Natural killer cell treated with Interleukin-12 subunit alpha and Interleukin-12 subunit beta and Interleukin-15 and Interleukin-18, amount 100 ng/mL, for 72 hours (primary cell): ENCODE measurements around the gene RSBN1L. TPM values are rescaled to one million over a fixed set of nuclear protein-coding genes. Genes with fewer than 3 reads are reported as not detected.

Source experiments
- ATAC-seq, 2 donors: fragments of 150-1000 bp; cut with Tn5 transposase in 1 of 2; sonication (Bioruptor Pico), chemical (Tn5 transposase) in 1 of 2; 2 replicates each; pipeline ENCODE4 v1.10.0; 2021
- DNase-seq: peaks from one replicate; pipeline ENCODE4 v3.0.0; 2022; ENCODE audit warnings: low spot score
- H3K27ac Mint-ChIP-seq, 2 donors: 1 replicate in 1 of 2; 2 replicates in 1 of 2; pipeline ENCODE4 v1.8.0; 2022; ENCODE audit warnings: mixed read lengths in 2 of 2, mild to moderate bottlenecking in 1 of 2, moderate library complexity in 1 of 2
- H3K27me3 Mint-ChIP-seq, 2 donors: 1 replicate in 1 of 2; 2 replicates in 1 of 2; pipeline ENCODE4 v1.8.0; 2022; ENCODE audit warnings: mixed read lengths in 2 of 2
- H3K36me3 Mint-ChIP-seq: one replicate; pipeline ENCODE4 v1.8.0; 2022; ENCODE audit warnings: mixed read lengths
- H3K4me1 Mint-ChIP-seq, 2 donors: 1 replicate in 1 of 2; 2 replicates in 1 of 2; pipeline ENCODE4 v1.8.0; 2022; ENCODE audit warnings: low read depth in 2 of 2, mixed read lengths in 2 of 2, mild to moderate bottlenecking in 1 of 2
- H3K4me3 Mint-ChIP-seq: one replicate; pipeline ENCODE4 v1.8.0; 2022; ENCODE audit warnings: mixed read lengths
- H3K9me3 Mint-ChIP-seq: 2 replicates; pipeline ENCODE4 v1.8.0; 2022; ENCODE audit warnings: mixed read lengths
- total RNA-seq, 2 donors: library from RNA; stranded (reverse); gene quantifications; one replicate each; pipeline ENCODE4 v1.2.3, GENCODE V29; 2022

RSBN1L gene
- total RNA-seq, 2 donors from 2014 or later, result 19.0 to 21.2 TPM

GRCh38 chr7:77665161-77665560 lies 31.1 kb upstream of the RSBN1L start:
- Mint-ChIP-seq H3K27ac (peak overlapping the region in 1 of 2 donors; percentile 48), H3K9me3 (no peaks in the 10 kb centered on the region), H3K27me3 (no peaks in the 10 kb centered on the region), H3K4me3 (no peak overlapping the region), H3K36me3 (no peaks in the 10 kb centered on the region), H3K4me1 (peaks cover 0 to 3% of the 10 kb centered on the region in 2 donors)
- DNase-seq (no peak), ATAC-seq (no peak)

- Mint-ChIP-seq H3K9me3 (no peaks in the 10 kb centered on the region), H3K27ac (no peak overlapping the region), H3K4me1 (peaks cover 0 to 3% of the 10 kb centered on the region in 2 donors), H3K36me3 (no peaks in the 10 kb centered on the region), H3K27me3 (no peaks in the 10 kb centered on the region), H3K4me3 (no peak overlapping the region)
- no peak for DNase-seq
- ATAC-seq, result no peak
Observed at GRCh38 chr7:77667459-77668086, 28.7 kb upstream of the RSBN1L start.

- no peaks in the 10 kb centered on the region for H3K36me3 Mint-ChIP-seq
- ATAC-seq, result peak in 1 of 2 donors; percentile 66
- H3K4me3 Mint-ChIP-seq, result no peak overlapping the region
- DNase-seq, result no peak
- peaks cover 0 to 3% of the 10 kb centered on the region in 2 donors for H3K4me1 Mint-ChIP-seq
- no peak overlapping the region for H3K27ac Mint-ChIP-seq
- no peaks in the 10 kb centered on the region for H3K9me3 Mint-ChIP-seq
- no peaks in the 10 kb centered on the region for H3K27me3 Mint-ChIP-seq
Observed at GRCh38 chr7:77674878-77675277, 21.4 kb upstream of the RSBN1L start.

- Mint-ChIP-seq H3K36me3 (no peaks in the 10 kb centered on the region), H3K9me3 (no peaks in the 10 kb centered on the region), H3K4me3 (no peak overlapping the region), H3K27ac (no peak overlapping the region), H3K4me1 (peaks cover 5 to 6% of the 10 kb centered on the region in 2 donors), H3K27me3 (no peaks in the 10 kb centered on the region)
- no peak for DNase-seq
- ATAC-seq, result no peak
Observed at GRCh38 chr7:77679608-77680007, 16.7 kb upstream of the RSBN1L start.

GRCh38 chr7:77680266-77680665 lies 16.0 kb upstream of the RSBN1L start:
- no peak for DNase-seq
- no peaks in the 10 kb centered on the region for H3K36me3 Mint-ChIP-seq
- H3K4me3 Mint-ChIP-seq, result no peak overlapping the region
- peaks cover 7 to 8% of the 10 kb centered on the region in 2 donors for H3K4me1 Mint-ChIP-seq
- no peaks in the 10 kb centered on the region for H3K9me3 Mint-ChIP-seq
- H3K27ac Mint-ChIP-seq, result no peak overlapping the region
- H3K27me3 Mint-ChIP-seq, result no peaks in the 10 kb centered on the region
- no peak for ATAC-seq

GRCh38 chr7:77684030-77684429 lies 12.2 kb upstream of the RSBN1L start:
- Mint-ChIP-seq H3K4me3 (no peak overlapping the region), H3K9me3 (no peaks in the 10 kb centered on the region), H3K27ac (no peak overlapping the region), H3K4me1 (peaks cover 26 to 34% of the 10 kb centered on the region in 2 donors), H3K27me3 (no peaks in the 10 kb centered on the region), H3K36me3 (no peaks in the 10 kb centered on the region)
- ATAC-seq (no peak), DNase-seq (no peak)

GRCh38 chr7:77685233-77685632 lies 11.0 kb upstream of the RSBN1L start:
- Mint-ChIP-seq H3K27me3 (no peaks in the 10 kb centered on the region), H3K9me3 (no peaks in the 10 kb centered on the region), H3K27ac (peak overlapping the region in 1 of 2 donors; percentile 45), H3K36me3 (no peaks in the 10 kb centered on the region), H3K4me1 (peaks cover 25 to 34% of the 10 kb centered on the region in 2 donors), H3K4me3 (no peak overlapping the region)
- no peak for ATAC-seq
- no peak for DNase-seq

- Mint-ChIP-seq H3K4me1 (peaks cover 27 to 34% of the 10 kb centered on the region in 2 donors), H3K36me3 (no peaks in the 10 kb centered on the region), H3K27ac (peak overlapping the region; percentile 43 to 45), H3K27me3 (no peaks in the 10 kb centered on the region), H3K9me3 (no peaks in the 10 kb centered on the region), H3K4me3 (peak overlapping the region; percentile 71)
- DNase-seq (no peak), ATAC-seq (peak; percentile 39 to 56)
Observed at GRCh38 chr7:77687100-77687746, 9.0 kb upstream of the RSBN1L start.

- Mint-ChIP-seq H3K9me3 (no peaks in the 10 kb centered on the region), H3K27me3 (no peaks in the 10 kb centered on the region), H3K27ac (peak overlapping the region; percentile 43 to 45), H3K4me1 (peaks cover 26 to 34% of the 10 kb centered on the region in 2 donors), H3K4me3 (peak overlapping the region; percentile 71), H3K36me3 (no peaks in the 10 kb centered on the region)
- DNase-seq (peak; percentile 64), ATAC-seq (peak; percentile 87 to 93)
Observed at GRCh38 chr7:77687747-77688144, 8.5 kb upstream of the RSBN1L start.

- DNase-seq, result no peak
- Mint-ChIP-seq H3K27ac (no peak overlapping the region), H3K4me1 (peaks cover 34 to 38% of the 10 kb centered on the region in 2 donors), H3K4me3 (no peak overlapping the region), H3K27me3 (no peaks in the 10 kb centered on the region), H3K9me3 (no peaks in the 10 kb centered on the region), H3K36me3 (no peaks in the 10 kb centered on the region)
- no peak for ATAC-seq
Observed at GRCh38 chr7:77690289-77690688, 6.0 kb upstream of the RSBN1L start.

GRCh38 chr7:77691892-77692491 lies 4.3 kb upstream of the RSBN1L start:
- Mint-ChIP-seq H3K27me3 (no peaks in the 10 kb centered on the region), H3K9me3 (no peaks in the 10 kb centered on the region), H3K27ac (no peak overlapping the region), H3K4me1 (peaks cover 29 to 37% of the 10 kb centered on the region in 2 donors), H3K4me3 (no peak overlapping the region), H3K36me3 (no peaks in the 10 kb centered on the region)
- DNase-seq (no peak), ATAC-seq (no peak)

GRCh38 chr7:77693830-77694583 lies 2.3 kb upstream of the RSBN1L start:
- no peaks in the 10 kb centered on the region for H3K36me3 Mint-ChIP-seq
- no peak for DNase-seq
- H3K27ac Mint-ChIP-seq, result no peak overlapping the region
- no peak for ATAC-seq
- H3K4me3 Mint-ChIP-seq, result no peak overlapping the region
- no peaks in the 10 kb centered on the region for H3K9me3 Mint-ChIP-seq
- H3K27me3 Mint-ChIP-seq, result no peaks in the 10 kb centered on the region
- peaks cover 31 to 32% of the 10 kb centered on the region in 2 donors for H3K4me1 Mint-ChIP-seq

GRCh38 chr7:77696643-77697534 lies 630 bp downstream of the RSBN1L start:
- no peaks in the 10 kb centered on the region for H3K9me3 Mint-ChIP-seq
- ATAC-seq (peak; percentile 57 to 60), DNase-seq (peak; percentile 66)
- peak overlapping the region; percentile 99 for H3K4me3 Mint-ChIP-seq
- peaks cover 41 to 49% of the 10 kb centered on the region in 2 donors for H3K4me1 Mint-ChIP-seq
- no peaks in the 10 kb centered on the region for H3K27me3 Mint-ChIP-seq
- H3K36me3 Mint-ChIP-seq, result peaks cover 6% of the 10 kb centered on the region
- peak overlapping the region; percentile 90 to 96 for H3K27ac Mint-ChIP-seq
